ENCODE data around the gene GHRL.

DNA sequence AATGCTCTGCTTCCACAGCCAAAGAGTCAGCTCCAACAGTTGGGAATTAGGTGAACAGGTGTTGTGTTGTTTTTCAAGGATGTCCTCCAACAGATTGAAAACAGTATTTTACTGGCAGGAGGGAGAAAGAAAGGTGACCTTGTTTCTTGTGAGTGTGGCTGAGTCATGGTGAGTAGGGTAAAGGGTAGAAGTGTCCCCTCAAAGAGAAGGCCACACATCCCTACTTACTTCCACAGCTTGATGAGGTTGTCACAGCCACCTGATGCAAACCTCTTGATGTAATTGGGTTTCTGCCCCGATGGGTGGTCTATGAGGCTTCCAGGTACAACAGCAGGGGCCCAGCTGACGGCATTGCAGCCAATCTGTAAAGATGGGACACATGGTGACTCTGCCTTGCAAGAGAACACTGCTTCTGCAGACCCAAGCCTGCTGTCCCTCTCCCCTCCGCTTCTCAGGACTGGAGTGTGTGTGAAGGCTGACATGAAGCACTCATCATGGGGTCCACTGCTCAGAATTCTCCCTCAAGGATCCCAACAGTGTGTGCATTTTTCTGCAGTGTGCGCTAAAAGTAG, 12.7 kb upstream of the GHRL start:
- no peak for TF ChIP-seq EZH2 (IDR thresholded peaks at IDR 0.05; ENCODE audit: borderline replicate concordance, low read depth, low read length, severe bottlenecking)
- TF ChIP-seq, protein P1, sequence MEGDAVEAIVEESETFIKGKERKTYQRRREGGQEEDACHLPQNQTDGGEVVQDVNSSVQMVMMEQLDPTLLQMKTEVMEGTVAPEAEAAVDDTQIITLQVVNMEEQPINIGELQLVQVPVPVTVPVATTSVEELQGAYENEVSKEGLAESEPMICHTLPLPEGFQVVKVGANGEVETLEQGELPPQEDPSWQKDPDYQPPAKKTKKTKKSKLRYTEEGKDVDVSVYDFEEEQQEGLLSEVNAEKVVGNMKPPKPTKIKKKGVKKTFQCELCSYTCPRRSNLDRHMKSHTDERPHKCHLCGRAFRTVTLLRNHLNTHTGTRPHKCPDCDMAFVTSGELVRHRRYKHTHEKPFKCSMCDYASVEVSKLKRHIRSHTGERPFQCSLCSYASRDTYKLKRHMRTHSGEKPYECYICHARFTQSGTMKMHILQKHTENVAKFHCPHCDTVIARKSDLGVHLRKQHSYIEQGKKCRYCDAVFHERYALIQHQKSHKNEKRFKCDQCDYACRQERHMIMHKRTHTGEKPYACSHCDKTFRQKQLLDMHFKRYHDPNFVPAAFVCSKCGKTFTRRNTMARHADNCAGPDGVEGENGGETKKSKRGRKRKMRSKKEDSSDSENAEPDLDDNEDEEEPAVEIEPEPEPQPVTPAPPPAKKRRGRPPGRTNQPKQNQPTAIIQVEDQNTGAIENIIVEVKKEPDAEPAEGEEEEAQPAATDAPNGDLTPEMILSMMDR (IDR thresholded peaks at IDR 0.05; ENCODE audit: extremely low read depth in 1 of 2, insufficient read depth in 1 of 2, low read depth in 1 of 2, low read length in 2 of 2), result no peak
- TF ChIP-seq POLR2AphosphoS5 (IDR thresholded peaks at IDR 0.05; ENCODE audit: insufficient read depth, low read depth, low read length), result no peak
- peak; percentile 13 for TF ChIP-seq POLR2A (IDR thresholded peaks at IDR 0.05; ENCODE audit: low read depth, low read length)
- TF ChIP-seq, protein P2, sequence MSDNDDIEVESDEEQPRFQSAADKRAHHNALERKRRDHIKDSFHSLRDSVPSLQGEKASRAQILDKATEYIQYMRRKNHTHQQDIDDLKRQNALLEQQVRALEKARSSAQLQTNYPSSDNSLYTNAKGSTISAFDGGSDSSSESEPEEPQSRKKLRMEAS (IDR thresholded peaks at IDR 0.05; ENCODE audit: insufficient read depth, insufficient read length), result no peak

Data from endothelial cell of umbilical vein (primary cell).